Hepatocyte (in vitro differentiated cells): ENCODE results near the gene COX7B2.

ENCODE experiments used
- CTCF ChIP-seq: fragments of 200-600 bp; sonication (generic); IDR thresholded peaks from 2 replicates; pipeline ENCODE4 v1.5.1; 2016; ENCODE audit warnings: antibody characterized with exemption, mild to moderate bottlenecking; ENCODE audit not compliant: poor library complexity
- EZH2 ChIP-seq: fragments of 200-600 bp; sonication (generic); IDR thresholded peaks from 2 replicates; pipeline ENCODE4 v1.6.1; 2016; ENCODE audit warnings: antibody characterized with exemption, mild to moderate bottlenecking, borderline replicate concordance
- EZH2phosphoT487 ChIP-seq: fragments of 200-600 bp; sonication (generic); IDR thresholded peaks from one replicate; pipeline ENCODE4 v1.6.1; 2018; ENCODE audit warnings: antibody characterized with exemption, mild to moderate bottlenecking, low read depth, moderate library complexity; ENCODE audit not compliant: unreplicated experiment, severe bottlenecking

GRCh38 chr4:46850026-46850425 is 59.0 kb downstream of the COX7B2 start:
- TF ChIP-seq EZH2: no peak
- no peak for TF ChIP-seq EZH2phosphoT487
- no peak for TF ChIP-seq CTCF
